Endodermal cell (in vitro differentiated cells): ENCODE data around the gene GNB1. TPM values are rescaled to one million over a fixed set of nuclear protein-coding genes. Genes with fewer than 3 reads are reported as not detected.

Source experiments
- DNase-seq: peaks from one replicate; pipeline ENCODE4 v3.0.0-alpha.2; 2017
- H3K27ac ChIP-seq: 2 replicates; pipeline ENCODE4 v1.5.1; 2013; ENCODE audit warnings: mild to moderate bottlenecking, low read depth, low read length, moderate library complexity
- H3K27me3 ChIP-seq: 2 replicates; pipeline ENCODE4 v1.6.1; 2013; ENCODE audit warnings: mild to moderate bottlenecking, low read length, moderate library complexity; ENCODE audit not compliant: insufficient read depth, control insufficient read depth, poor library complexity, severe bottlenecking
- H3K36me3 ChIP-seq: 2 replicates; pipeline ENCODE4 v1.7.0; 2013; ENCODE audit warnings: mild to moderate bottlenecking, low read length, moderate library complexity; ENCODE audit not compliant: control insufficient read depth, insufficient read depth
- H3K4me1 ChIP-seq: one replicate; pipeline ENCODE4 v1.7.0; 2013; ENCODE audit warnings: low read length; ENCODE audit not compliant: control insufficient read depth, insufficient read depth
- H3K4me3 ChIP-seq: 2 replicates; pipeline ENCODE4 v1.5.1; 2013; ENCODE audit warnings: mild to moderate bottlenecking, low read length, moderate library complexity
- H3K9ac ChIP-seq: 2 replicates; pipeline ENCODE4 v1.6.1; 2013; ENCODE audit warnings: mild to moderate bottlenecking, low read length, moderate library complexity; ENCODE audit not compliant: poor library complexity, severe bottlenecking; ENCODE audit errors: extremely low read depth
- H3K9me3 ChIP-seq: 2 replicates; pipeline ENCODE4 v1.6.1; 2013; ENCODE audit warnings: mild to moderate bottlenecking, low read length, moderate library complexity; ENCODE audit not compliant: control insufficient read depth
- H3K27ac Mint-ChIP-seq: 2 replicates; pipeline ENCODE4 v1.8.0; 2020; ENCODE audit warnings: mixed read lengths
- H3K27me3 Mint-ChIP-seq: 2 replicates; pipeline ENCODE4 v1.8.0; 2021; ENCODE audit warnings: mild to moderate bottlenecking, mixed read lengths; ENCODE audit not compliant: insufficient read depth
- H3K36me3 Mint-ChIP-seq: 2 replicates; pipeline ENCODE4 v1.8.0; 2020; ENCODE audit warnings: low read depth, mixed read lengths
- H3K4me1 Mint-ChIP-seq: 2 replicates; pipeline ENCODE4 v1.8.0; 2020; ENCODE audit warnings: mixed read lengths
- H3K4me3 Mint-ChIP-seq: 2 replicates; pipeline ENCODE4 v1.8.0; 2020; ENCODE audit warnings: mild to moderate bottlenecking, moderate library complexity, mixed read lengths
- H3K9me3 Mint-ChIP-seq: 2 replicates; pipeline ENCODE4 v1.8.0; 2020; ENCODE audit warnings: mild to moderate bottlenecking, mixed read lengths
- CTCF ChIP-seq: fragments of 200-600 bp; sonication (generic); conservative IDR thresholded peaks from 2 replicates; pipeline ENCODE4 v1.5.0; 2021; ENCODE audit warnings: antibody characterized with exemption, mild to moderate bottlenecking
- WGBS, 2 experiments: methylation state at CpG; one replicate each; pipeline versions ENCODE4 v1.1.5 to v1.1.7; 2013; ENCODE audit warnings: missing lambda C conversion rate in 2 of 2, mixed read lengths in 1 of 2; ENCODE audit not compliant: insufficient coverage in 1 of 2, insufficient read length in 1 of 2; 5-methylcytosine and 5-hydroxymethylcytosine counted together
- total RNA-seq, 2 donors: library from RNA; stranded (reverse); fragmentation: NEBNext Ultra II Directional in 1 of 2; extraction: Animal tissue kit (Norgen Biotek cat#: 25700) in 1 of 2; gene quantifications; 2 replicates in 1 of 2; 3 replicates in 1 of 2; pipeline ENCODE4 v1.2.1, GENCODE V29; 2021

Gene GNB1
- total RNA-seq, 2 donors from 2014 or later, result 369 to 371 TPM

DNA sequence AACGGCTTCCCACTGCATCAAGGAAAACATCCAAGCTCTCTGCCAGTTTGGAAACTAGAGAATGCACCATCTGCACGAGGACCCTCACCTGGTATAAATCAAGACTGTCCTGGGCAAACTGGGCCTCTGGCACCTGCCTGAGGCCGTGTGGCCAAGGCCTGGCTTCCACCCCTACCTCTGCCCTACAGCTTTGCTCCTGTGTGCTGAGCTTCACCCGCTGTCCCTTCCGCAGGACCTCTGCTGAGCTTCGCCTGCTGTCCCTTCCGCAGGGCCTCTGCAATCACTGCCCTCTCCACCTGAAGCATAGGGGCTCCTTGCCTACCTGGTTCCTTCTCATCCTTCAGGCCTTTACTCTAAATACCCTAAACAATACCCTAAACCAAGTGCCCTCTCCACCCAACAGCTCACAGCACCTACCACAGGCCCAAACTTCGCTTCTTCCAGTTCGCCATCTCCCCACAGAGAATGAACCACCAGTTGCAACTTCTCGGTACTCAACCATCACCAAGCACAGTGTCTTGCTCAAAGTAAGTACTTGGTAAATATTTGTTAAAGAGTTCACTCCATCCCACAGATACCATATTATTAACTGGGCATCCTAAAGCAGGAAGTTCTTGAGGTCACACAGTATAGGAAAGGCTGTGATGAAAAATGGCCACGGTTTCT, 18.4 kb downstream of the GNB1 start:
- TF ChIP-seq CTCF, result no peak
- H3K4me3 ChIP-seq, result no peak overlapping the region
- H3K9me3 Mint-ChIP-seq, result peaks cover 21% of the 10 kb centered on the region
- WGBS, 2 experiments, result 94 to 95% methylated on average over 8 to 10 of the region's 11 CpGs
- H3K27me3 ChIP-seq, result no peaks in the 10 kb centered on the region
- H3K9me3 ChIP-seq, result peaks cover 17% of the 10 kb centered on the region
- DNase-seq, result no peak
- H3K27ac Mint-ChIP-seq, result peak overlapping the region; percentile 36
- no peaks in the 10 kb centered on the region for H3K27me3 Mint-ChIP-seq
- H3K4me1 ChIP-seq, result no peaks in the 10 kb centered on the region
- H3K27ac ChIP-seq, result no peak overlapping the region
- H3K4me1 Mint-ChIP-seq, result peaks cover 7% of the 10 kb centered on the region
- H3K9ac ChIP-seq, result no peak overlapping the region
- H3K36me3 Mint-ChIP-seq, result peaks cover 66% of the 10 kb centered on the region
- H3K36me3 ChIP-seq, result peaks cover 76% of the 10 kb centered on the region
- H3K4me3 Mint-ChIP-seq, result no peak overlapping the region

DNA sequence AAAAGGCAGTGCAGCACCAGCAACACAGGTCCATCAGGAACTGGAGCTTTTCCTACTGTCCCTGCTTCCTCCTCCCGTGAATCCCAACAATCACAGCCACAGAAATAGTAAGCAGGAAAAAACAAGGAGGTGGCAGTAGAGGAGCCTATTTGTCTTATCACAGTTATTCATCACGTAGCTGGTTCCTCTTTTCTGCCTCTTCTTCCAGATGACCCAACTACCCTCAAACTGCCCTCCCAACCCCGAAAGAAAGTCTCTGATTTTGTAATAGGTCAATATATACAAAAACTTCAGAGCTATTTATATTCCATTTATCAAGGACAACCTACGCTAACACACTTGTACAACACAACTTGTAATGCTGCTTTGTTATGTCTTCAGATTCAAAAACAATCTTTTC, 21.4 kb downstream of the GNB1 start:
- TF ChIP-seq CTCF, result no peak
- Mint-ChIP-seq H3K4me3 (no peak overlapping the region), H3K36me3 (peaks cover 49% of the 10 kb centered on the region), H3K27ac (peak overlapping the region; percentile 32), H3K9me3 (peaks cover 6% of the 10 kb centered on the region), H3K4me1 (peaks cover 7% of the 10 kb centered on the region), H3K27me3 (no peaks in the 10 kb centered on the region)
- WGBS, 2 experiments, result 40 to 97% methylated on average over 1 to 4 of the region's 4 CpGs
- Histone ChIP-seq H3K27ac (no peak overlapping the region), H3K4me3 (no peak overlapping the region), H3K4me1 (no peaks in the 10 kb centered on the region), H3K9me3 (no peaks in the 10 kb centered on the region), H3K36me3 (peaks cover 60% of the 10 kb centered on the region), H3K27me3 (no peaks in the 10 kb centered on the region), H3K9ac (no peak overlapping the region)
- no peak for DNase-seq

- Mint-ChIP-seq H3K36me3 (peaks cover 31% of the 10 kb centered on the region), H3K4me3 (no peak overlapping the region), H3K4me1 (peaks cover 7% of the 10 kb centered on the region), H3K27ac (no peak overlapping the region), H3K9me3 (peaks cover 5% of the 10 kb centered on the region), H3K27me3 (no peaks in the 10 kb centered on the region)
- Histone ChIP-seq H3K36me3 (peaks cover 58% of the 10 kb centered on the region), H3K27ac (no peak overlapping the region), H3K9ac (no peak overlapping the region), H3K4me1 (no peaks in the 10 kb centered on the region), H3K4me3 (no peak overlapping the region), H3K9me3 (no peaks in the 10 kb centered on the region), H3K27me3 (no peaks in the 10 kb centered on the region)
- no peak for DNase-seq
- TF ChIP-seq CTCF, result no peak
- 92 to 100% methylated on average over 1 to 3 of the region's 3 CpGs for WGBS, 2 experiments
Observed at GRCh38 chr1:1867164-1867563, 23.7 kb downstream of the GNB1 start.
